ENCODE measurements around the gene TMEM11.

Gene TMEM11

DNA sequence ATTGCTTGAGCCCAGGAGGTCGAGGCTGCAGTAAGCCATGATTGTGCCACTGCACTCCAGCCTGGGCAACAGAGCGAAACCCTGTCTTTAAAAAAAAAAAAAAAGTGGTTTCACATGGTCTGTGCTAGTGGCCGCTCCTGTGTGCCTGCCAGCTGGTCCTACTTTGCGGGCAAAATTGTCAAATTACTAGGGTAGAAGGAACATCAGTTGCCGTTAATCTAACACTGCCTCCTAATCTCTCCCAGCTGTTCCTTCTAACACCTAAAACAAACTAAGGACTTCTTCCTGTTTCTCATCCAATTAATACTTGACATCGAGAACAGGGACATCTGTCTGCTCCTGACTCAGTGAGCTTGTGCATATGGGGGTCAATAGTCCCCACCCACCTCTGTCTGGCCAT lies 23.9 kb downstream of the TMEM11 start:
- Histone ChIP-seq H3K4me3 (ENCODE audit: low read length) (no peak overlapping the region), H3K79me2 (ENCODE audit: control insufficient read depth, low read length) (no peaks in the 10 kb centered on the region), H3K9me3 (ENCODE audit: control insufficient read depth, insufficient read depth, low read length) (no peaks in the 10 kb centered on the region), H3K27ac (ENCODE audit: low read depth, low read length) (no peak overlapping the region), H3K27me3 (ENCODE audit: control insufficient read depth, low read length) (no peaks in the 10 kb centered on the region), H3K4me1 (ENCODE audit: control insufficient read depth, low read length) (no peaks in the 10 kb centered on the region), H3F3A (ENCODE audit: control insufficient read depth, insufficient read depth) (peaks cover 6% of the 10 kb centered on the region; the same call in 1 of the 2 replicates), H3K9me2 (replicated peaks; ENCODE audit: control insufficient read depth, low read length) (no peaks in the 10 kb centered on the region), H3K4me2 (ENCODE audit: low read length) (no peak overlapping the region), H3K36me3 (ENCODE audit: control insufficient read depth, low read length) (no peaks in the 10 kb centered on the region; the same call in 1 of the 2 replicates), H4K20me1 (ENCODE audit: control insufficient read depth, insufficient read depth, low read depth, low read length) (no peaks in the 10 kb centered on the region)
- no peak for TF ChIP-seq CTCF (IDR thresholded peaks at IDR 0.05; ENCODE audit: low read depth, low read length, poor library complexity, severe bottlenecking)
- no peak for TF ChIP-seq EZH2phosphoT487 (IDR thresholded peaks at IDR 0.05; ENCODE audit: borderline replicate concordance, low read length)

DNA sequence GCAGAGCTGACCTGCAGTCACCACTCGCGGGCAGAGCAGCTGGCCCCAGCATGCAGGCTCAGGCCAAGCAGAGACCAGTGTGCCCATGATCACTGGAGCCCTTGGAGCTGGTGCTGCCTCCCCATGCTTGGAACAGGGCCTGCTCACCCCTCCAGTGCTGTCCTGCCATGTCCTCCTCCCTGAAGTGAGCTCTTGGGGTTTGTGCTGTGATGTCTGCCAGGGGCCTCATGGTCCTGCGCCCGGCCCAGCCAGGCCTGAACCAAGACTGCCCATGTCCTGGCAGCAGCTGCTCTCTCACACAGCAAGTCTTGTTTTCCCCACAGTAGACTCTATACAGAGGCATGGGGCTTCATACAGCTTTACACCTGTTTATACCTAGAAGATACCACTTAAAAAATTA lies 24.6 kb downstream of the TMEM11 start:
- H3K4me2 ChIP-seq (ENCODE audit: low read length), result no peak overlapping the region
- no peak overlapping the region for H3K4me3 ChIP-seq (ENCODE audit: low read length)
- no peaks in the 10 kb centered on the region for H3K4me1 ChIP-seq (ENCODE audit: control insufficient read depth, low read length)
- no peak overlapping the region for H3K27ac ChIP-seq (ENCODE audit: low read depth, low read length)
- TF ChIP-seq EZH2phosphoT487 (IDR thresholded peaks at IDR 0.05; ENCODE audit: borderline replicate concordance, low read length) (no peak), CTCF (IDR thresholded peaks at IDR 0.05; ENCODE audit: low read depth, low read length, poor library complexity, severe bottlenecking) (no peak)
- H3K36me3 ChIP-seq (ENCODE audit: control insufficient read depth, low read length), result no peaks in the 10 kb centered on the region
- no peaks in the 10 kb centered on the region for H3K9me3 ChIP-seq (ENCODE audit: control insufficient read depth, insufficient read depth, low read length)
- H3K79me2 ChIP-seq (ENCODE audit: control insufficient read depth, low read length), result no peaks in the 10 kb centered on the region
- no peaks in the 10 kb centered on the region for H3K27me3 ChIP-seq (ENCODE audit: control insufficient read depth, low read length)
- H3F3A ChIP-seq (ENCODE audit: control insufficient read depth, insufficient read depth), result peaks cover 5% of the 10 kb centered on the region; the same call in 1 of the 2 replicates
- H3K9me2 ChIP-seq (replicated peaks; ENCODE audit: control insufficient read depth, low read length), result no peaks in the 10 kb centered on the region
- no peaks in the 10 kb centered on the region for H4K20me1 ChIP-seq (ENCODE audit: control insufficient read depth, insufficient read depth, low read depth, low read length)

DNA sequence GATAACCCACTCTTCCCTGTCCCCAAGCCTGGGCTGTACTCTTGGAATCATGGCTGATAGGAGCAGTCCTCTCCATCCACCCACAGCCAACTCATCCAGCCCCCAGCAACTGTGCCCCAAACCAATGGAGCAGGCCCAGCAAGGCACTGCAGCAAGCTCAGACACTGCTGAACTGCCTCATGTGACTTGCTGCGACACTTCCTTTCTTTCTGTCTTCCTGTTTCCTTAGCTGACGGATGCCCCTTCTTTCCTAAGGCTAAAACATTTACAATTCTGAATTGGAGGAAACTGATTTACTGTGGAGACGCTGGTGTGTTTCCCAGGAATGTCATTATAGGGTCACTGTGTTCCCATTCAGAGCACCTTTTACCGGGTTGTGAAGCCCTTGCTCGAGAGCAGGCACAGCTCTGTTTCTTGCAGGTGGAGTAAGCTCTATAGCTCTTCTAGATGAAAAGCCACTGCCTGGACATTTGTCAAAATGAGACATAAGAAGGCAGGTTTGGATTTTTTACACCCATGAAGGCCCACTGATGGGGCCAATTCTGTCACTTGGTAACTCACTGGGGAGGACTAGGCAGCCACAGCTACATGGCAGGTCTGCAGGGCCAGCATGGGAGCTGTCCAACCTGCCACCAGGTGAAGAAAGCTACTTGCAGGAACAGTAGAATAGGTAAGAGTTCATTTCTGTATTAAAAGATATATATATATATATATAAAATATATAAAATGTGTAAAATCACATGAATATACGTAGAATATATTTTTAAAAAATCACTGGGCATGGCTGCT lies 27.4 kb downstream of the TMEM11 start:
- Histone ChIP-seq H3K4me3 (ENCODE audit: low read length) (no peak overlapping the region), H4K20me1 (ENCODE audit: control insufficient read depth, insufficient read depth, low read depth, low read length) (no peaks in the 10 kb centered on the region), H3K9me2 (replicated peaks; ENCODE audit: control insufficient read depth, low read length) (no peaks in the 10 kb centered on the region), H3K79me2 (ENCODE audit: control insufficient read depth, low read length) (no peaks in the 10 kb centered on the region), H3K9me3 (ENCODE audit: control insufficient read depth, insufficient read depth, low read length) (no peaks in the 10 kb centered on the region), H3K27me3 (ENCODE audit: control insufficient read depth, low read length) (no peaks in the 10 kb centered on the region), H3K4me2 (ENCODE audit: low read length) (no peak overlapping the region), H3K4me1 (ENCODE audit: control insufficient read depth, low read length) (no peaks in the 10 kb centered on the region), H3F3A (ENCODE audit: control insufficient read depth, insufficient read depth) (no peaks in the 10 kb centered on the region; the same call in 1 of the 2 replicates), H3K27ac (ENCODE audit: low read depth, low read length) (no peak overlapping the region), H3K36me3 (ENCODE audit: control insufficient read depth, low read length) (no peaks in the 10 kb centered on the region)
- TF ChIP-seq CTCF (IDR thresholded peaks at IDR 0.05; ENCODE audit: low read depth, low read length, poor library complexity, severe bottlenecking) (no peak), EZH2phosphoT487 (IDR thresholded peaks at IDR 0.05; ENCODE audit: borderline replicate concordance, low read length) (no peak)
